GM12878 (cell line): Measurements from ENCODE around the gene USP11. TPM values are rescaled to one million over a fixed set of nuclear protein-coding genes. Genes with fewer than 3 reads are reported as not detected.

Experiments used
- ATAC-seq: fragments of 200-7000 bp; cut with Tn5 transposase; 3 replicates; pipeline ENCODE4 v1.9.1; 2020; ENCODE audit warnings: mild to moderate bottlenecking, moderate library complexity
- BruUV-seq: library from RNA; stranded (reverse); fragments of 400-500 nt; replicated peaks from 2 replicates; lab custom pipeline; 2021; lab: Mats Ljungman, UMichigan
- CTCF ChIA-PET: fragments of 300-600 bp; sonication (Branson Sonifier 250); formaldehyde crosslinking; extraction: SDS; loops from one replicate; lab custom pipeline; 2021; ENCODE audit warnings: inconsistent platforms; lab: Yijun Ruan, JAX
- POLR2A ChIA-PET: fragments of 350-600 bp; formaldehyde crosslinking; extraction: SDS; loops from one replicate; lab custom pipeline; 2021; ENCODE audit warnings: inconsistent platforms; lab: Charles Lee
- RAD21 ChIA-PET: fragments of 300-600 bp; sonication (Branson Sonifier 250); formaldehyde crosslinking; loops from one replicate; lab custom pipeline; 2023; ENCODE audit warnings: antibody characterized with exemption; ENCODE audit not compliant: unreplicated experiment; lab: Charles Lee
- SMC1A ChIA-PET: fragments of 300-600 bp; sonication (Branson Sonifier 250); formaldehyde crosslinking; loops from one replicate; lab custom pipeline; 2023; ENCODE audit not compliant: unreplicated experiment, uncharacterized antibody; lab: Charles Lee
- DNase-seq: peaks from one replicate; pipeline ENCODE4 v3.0.0-alpha.2; 2011; ENCODE audit warnings: low read depth, low spot score
- FAIRE-seq: peaks from 3 replicates; lab custom pipeline; 2011; peaks lifted over from hg19 to GRCh38; lab: Jason Lieb, UNC
- H2AFZ ChIP-seq: 2 replicates; pipeline ENCODE4 v1.6.0; 2011; ENCODE audit warnings: low read depth, low read length, control low read depth; ENCODE audit not compliant: control insufficient read depth
- H3K27ac ChIP-seq: 2 replicates; pipeline ENCODE4 v1.5.1; 2011; ENCODE audit warnings: control low read depth; ENCODE audit not compliant: control insufficient read depth, insufficient read depth
- H3K27me3 ChIP-seq, 2 experiments: replicated peaks in 1 of 2; 2 replicates each; pipeline versions ENCODE4 v1.6.0 to v1.6.1; 2011; ENCODE audit warnings: low read length in 1 of 2; ENCODE audit not compliant: control insufficient read depth in 2 of 2, insufficient read depth in 2 of 2
- H3K36me3 ChIP-seq, 2 experiments: 2 replicates each; pipeline ENCODE4 v1.5.1; 2011; ENCODE audit warnings: low read length in 1 of 2; ENCODE audit not compliant: control insufficient read depth in 2 of 2, insufficient read depth in 2 of 2
- H3K4me1 ChIP-seq: 2 replicates; pipeline ENCODE4 v1.6.1; 2011; ENCODE audit warnings: mild to moderate bottlenecking, low read length, moderate library complexity, mixed read lengths; ENCODE audit not compliant: control insufficient read depth, insufficient read depth
- H3K4me2 ChIP-seq: 2 replicates; pipeline ENCODE4 v1.6.0; 2011; ENCODE audit warnings: control low read depth; ENCODE audit not compliant: control insufficient read depth, insufficient read depth
- H3K4me3 ChIP-seq: fragments of 200-600 bp; sonication (generic); 2 replicates; pipeline ENCODE4 v1.5.1; 2016
- H3K79me2 ChIP-seq: 2 replicates; pipeline ENCODE4 v1.6.0; 2011; ENCODE audit warnings: low read length; ENCODE audit not compliant: control insufficient read depth, insufficient read depth
- H3K9ac ChIP-seq: 2 replicates; pipeline ENCODE4 v1.8.0; 2011; ENCODE audit warnings: low read length, control low read depth, mixed read lengths; ENCODE audit not compliant: control insufficient read depth, insufficient read depth
- H3K9me3 ChIP-seq: replicated peaks from 3 replicates; pipeline ENCODE4 v1.5.1; 2011; ENCODE audit warnings: mild to moderate bottlenecking, low read length; ENCODE audit not compliant: control insufficient read depth, insufficient read depth
- H4K20me1 ChIP-seq: 2 replicates; pipeline ENCODE4 v1.6.0; 2011; ENCODE audit not compliant: control insufficient read depth, insufficient read depth
- HDAC6 ChIP-seq: fragments of 200-600 bp; sonication (generic); IDR thresholded peaks from one replicate; pipeline ENCODE4 v1.8.0; 2017; ENCODE audit warnings: antibody characterized with exemption; ENCODE audit not compliant: unreplicated experiment
- MEF2A ChIP-seq: IDR thresholded peaks from 2 replicates; pipeline ENCODE4 v1.6.1; 2011; ENCODE audit warnings: low read depth, mild to moderate bottlenecking, low read length, moderate library complexity; ENCODE audit not compliant: insufficient read depth
- SUZ12 ChIP-seq: fragments of 200-600 bp; sonication (generic); IDR thresholded peaks from one replicate; pipeline ENCODE4 v1.6.1; 2018; ENCODE audit warnings: antibody characterized with exemption, mild to moderate bottlenecking; ENCODE audit not compliant: unreplicated experiment
- ZZZ3 ChIP-seq: IDR thresholded peaks from 2 replicates; pipeline ENCODE4 v1.6.1; 2011; ENCODE audit warnings: low read depth; ENCODE audit not compliant: control insufficient read depth, insufficient read length
- WGBS: methylation state at CpG from one replicate; pipeline ENCODE4 v1.1.6; 2016; ENCODE audit warnings: low lambda C conversion rate; ENCODE audit not compliant: insufficient replicate concordance, insufficient coverage; ENCODE audit errors: missing lambda C conversion rate; 5-methylcytosine and 5-hydroxymethylcytosine counted together
- in situ Hi-C: fragments of 300-500 bp; cut with MboI; formaldehyde crosslinking; loops from 9 replicates; pipeline ENCODE4 v1.14.3; 2018; ENCODE audit warnings: mixed read lengths
- intact Hi-C: fragments of 100-400 bp; cut with micrococcal nuclease; formaldehyde crosslinking; loops from one replicate; pipeline ENCODE4 v1.14.2; 2022; ENCODE audit not compliant: unreplicated experiment
- polyA plus RNA-seq, 11 experiments: library from polyadenylated mRNA; depleted of rRNA in 4 of 11; unstranded in 6 of 11; stranded (reverse) in 5 of 11; fragments of >200 nt; fragmentation: Nextera tagmentation in 4 of 11; fragmentation: Illumina TruSeq in 1 of 11; extraction: Ambion mirVana in 4 of 11; extraction: Trizol in 1 of 11; gene quantifications; 1 replicate in 1 of 11; 2 replicates in 10 of 11; pipeline versions ENCODE4 v1.2.1 to v1.2.3, GENCODE V29; 2011 to 2016; ENCODE audit warnings: inconsistent platforms in 2 of 11, missing spikeins in 2 of 11, low read depth in 1 of 11
- total RNA-seq, 4 experiments: library from RNA; depleted of rRNA in 3 of 4; stranded (reverse); fragments of >200 nt in 3 of 4; fragmentation: Illumina TruSeq in 1 of 4; extraction: Trizol in 1 of 4; gene quantifications; 2 replicates each; pipeline versions ENCODE4 v1.2.1 to v1.2.3, GENCODE V29; 2013 to 2021

The USP11 gene
- total and polyA plus RNA-seq, 10 of the 15 experiments (the other 5 are each of a cell fraction or from before 2014, with no cell fraction given), result 3.3 to 44.0 (median 20.9) TPM

- Histone ChIP-seq H3K27ac (peak overlapping the region; percentile 89), H3K9ac (peak overlapping the region; percentile 97), H3K79me2 (peaks cover 59% of the 10 kb centered on the region), H3K27me3 (no peaks in the 10 kb centered on the region)
- no peak for ATAC-seq
- SMC1A ChIA-PET, result interaction anchor here (3.1 kb wide), 1 partner anchor 190 kb away, joined by 20 read pairs; no protein-coding TSS in a partner anchor
- no peak for DNase-seq
- TF ChIP-seq HDAC6, result peak; percentile 2
- no peak for TF ChIP-seq ZZZ3
- TF ChIP-seq MEF2A, result no peak
- TF ChIP-seq SUZ12, result no peak
- TF ChIP-seq, all 136 proteins: peak for 1
- no TSS peak for BruUV-seq
- intact Hi-C loops (loop anchor here (5.0 kb wide), 3 partner anchors 168 to 1753 kb away; no protein-coding TSS in a partner anchor), in situ Hi-C loops (loop anchor here (5.0 to 10.0 kb wide), 2 partner anchors 193 to 461 kb away; partner anchors contain the start of genes ELK1 and UXT)
- Histone ChIP-seq H3K9me3 (no peaks in the 10 kb centered on the region), H3K4me2 (peak overlapping the region; percentile 96), H3K36me3 (peaks cover 10% of the 10 kb centered on the region in 2 experiments; a peak in 3 of 4 replicates), H3K4me3 (peak overlapping the region; percentile 91), H2AFZ (peak overlapping the region; percentile 72), H4K20me1 (peaks cover 9% of the 10 kb centered on the region; the same call in 1 of the 2 replicates), H3K4me1 (peaks cover 13% of the 10 kb centered on the region)
- CTCF ChIA-PET, result interaction anchor here (0.6 to 2.2 kb wide), 8 partner anchors 10 to 833 kb away, joined by 3 to 14 read pairs (median 3); partner anchors contain the start of genes CDK16, NDUFB11 and RBM10
- POLR2A ChIA-PET, result interaction anchor here (0.8 to 1.8 kb wide), 3 partner anchors 24 to 190 kb away, joined by 3 to 4 read pairs (median 3); no protein-coding TSS in a partner anchor
- FAIRE-seq, result no peak
- 30% methylated on average over 14 of the region's 14 CpGs for WGBS
- RAD21 ChIA-PET, result interaction anchor here (1.1 to 2.0 kb wide), 3 partner anchors 24 to 190 kb away, joined by 5 to 8 read pairs (median 5); partner anchors contain the start of gene CDK16
Measured at GRCh38 chrX:47194194-47194787, 38.5 kb upstream of the USP11 start.
